GM23338 (cell line): ENCODE measurements around the gene TENM3.

Experiments
- CREB1 ChIP-seq: fragments of 250-450 bp; sonication (Bioruptor Pico); IDR thresholded peaks from 2 replicates; pipeline ENCODE4 v1.5.0; 2020; ENCODE audit warnings: low read depth, mild to moderate bottlenecking, moderate library complexity
- EZH2 ChIP-seq: fragments of 200-600 bp; sonication (generic); IDR thresholded peaks from one replicate; pipeline ENCODE4 v1.8.0; 2017; ENCODE audit warnings: antibody characterized with exemption, mild to moderate bottlenecking, low read depth; ENCODE audit not compliant: unreplicated experiment
- EZH2phosphoT487 ChIP-seq: fragments of 200-600 bp; sonication (generic); IDR thresholded peaks from one replicate; pipeline ENCODE4 v1.8.1; 2018; ENCODE audit warnings: antibody characterized with exemption; ENCODE audit not compliant: unreplicated experiment
- JUNB ChIP-seq: IDR thresholded peaks from one replicate; pipeline ENCODE4 v1.6.1; 2016; ENCODE audit warnings: antibody characterized with exemption; ENCODE audit not compliant: unreplicated experiment
- POLR2AphosphoS5 ChIP-seq: IDR thresholded peaks from 2 replicates; pipeline ENCODE4 v1.6.1; 2016; ENCODE audit warnings: antibody characterized with exemption, low read depth
- REST ChIP-seq: IDR thresholded peaks from one replicate; pipeline ENCODE4 v1.6.1; 2018; ENCODE audit warnings: antibody characterized with exemption; ENCODE audit not compliant: unreplicated experiment
- STAT1 ChIP-seq: IDR thresholded peaks from one replicate; pipeline ENCODE4 v1.6.1; 2016; ENCODE audit warnings: antibody characterized with exemption; ENCODE audit not compliant: unreplicated experiment
- ZNF114 ChIP-seq: fragments of 250-450 bp; sonication (Bioruptor Pico); IDR thresholded peaks from 2 replicates; pipeline ENCODE4 v1.5.0; 2020; ENCODE audit warnings: mild to moderate bottlenecking, moderate library complexity
- ZNF331 ChIP-seq: fragments of 250-450 bp; sonication (Bioruptor Pico); IDR thresholded peaks from 2 replicates; pipeline ENCODE4 v1.5.0; 2020; ENCODE audit warnings: low read depth, mild to moderate bottlenecking, moderate library complexity
- TF ChIP-seq, protein P1 (sequence below), 2 experiments: fragments of 200-600 bp in 1 of 2; sonication (generic) in 1 of 2; conservative IDR thresholded peaks; 2 replicates each; pipeline versions ENCODE4 v1.5.1 to v1.6.1; 2016 to 2017; ENCODE audit warnings: antibody characterized with exemption in 2 of 2, low read depth in 2 of 2, mild to moderate bottlenecking in 2 of 2, moderate library complexity in 1 of 2

DNA sequence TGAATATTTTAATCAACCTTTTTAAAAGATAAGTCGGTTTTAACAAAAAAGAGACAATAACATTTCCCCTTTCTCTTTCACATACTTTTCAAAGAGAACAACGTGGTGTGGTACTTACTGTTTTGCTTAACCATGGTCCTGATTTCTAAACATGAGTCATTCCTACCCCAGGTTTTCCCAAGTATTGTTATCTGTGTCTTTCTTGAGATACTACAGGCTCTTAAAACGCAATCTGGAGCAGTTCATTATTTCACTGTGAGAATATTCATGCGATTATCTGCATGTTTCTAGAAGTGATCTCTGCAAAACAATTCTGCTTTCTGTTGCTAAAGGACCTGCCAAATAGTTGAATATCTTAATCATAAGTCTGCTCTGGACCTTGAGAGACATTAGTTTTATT, 127.3 kb downstream of the TENM3 start:
- TF ChIP-seq, protein P1, sequence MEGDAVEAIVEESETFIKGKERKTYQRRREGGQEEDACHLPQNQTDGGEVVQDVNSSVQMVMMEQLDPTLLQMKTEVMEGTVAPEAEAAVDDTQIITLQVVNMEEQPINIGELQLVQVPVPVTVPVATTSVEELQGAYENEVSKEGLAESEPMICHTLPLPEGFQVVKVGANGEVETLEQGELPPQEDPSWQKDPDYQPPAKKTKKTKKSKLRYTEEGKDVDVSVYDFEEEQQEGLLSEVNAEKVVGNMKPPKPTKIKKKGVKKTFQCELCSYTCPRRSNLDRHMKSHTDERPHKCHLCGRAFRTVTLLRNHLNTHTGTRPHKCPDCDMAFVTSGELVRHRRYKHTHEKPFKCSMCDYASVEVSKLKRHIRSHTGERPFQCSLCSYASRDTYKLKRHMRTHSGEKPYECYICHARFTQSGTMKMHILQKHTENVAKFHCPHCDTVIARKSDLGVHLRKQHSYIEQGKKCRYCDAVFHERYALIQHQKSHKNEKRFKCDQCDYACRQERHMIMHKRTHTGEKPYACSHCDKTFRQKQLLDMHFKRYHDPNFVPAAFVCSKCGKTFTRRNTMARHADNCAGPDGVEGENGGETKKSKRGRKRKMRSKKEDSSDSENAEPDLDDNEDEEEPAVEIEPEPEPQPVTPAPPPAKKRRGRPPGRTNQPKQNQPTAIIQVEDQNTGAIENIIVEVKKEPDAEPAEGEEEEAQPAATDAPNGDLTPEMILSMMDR (conservative IDR thresholded peaks at IDR 0.05; ENCODE audit: low read depth in 2 of 2): no peak
- TF ChIP-seq REST: no peak
- no peak for TF ChIP-seq POLR2AphosphoS5
- no peak for TF ChIP-seq EZH2
- TF ChIP-seq ZNF331: no peak
- TF ChIP-seq STAT1: no peak
- TF ChIP-seq CREB1 (CRISPR knock-in tag): no peak
- no peak for TF ChIP-seq EZH2phosphoT487
- TF ChIP-seq ZNF114 (CRISPR knock-in tag): no peak
- TF ChIP-seq JUNB: no peak
